Measurements from ENCODE around the gene PDE7B.

PDE7B gene

GRCh38 chr6:135922746-135923145 lies 71.2 kb downstream of the PDE7B start:
- CTCF ChIA-PET, result interaction anchor here (1.7 to 6.3 kb wide), 3 partner anchors 13 to 304 kb away, joined by 4 to 37 read pairs (median 25); no protein-coding TSS in a partner anchor
- Histone ChIP-seq H3K27ac (ENCODE audit: extremely low read depth, low read depth, low read length) (no peak overlapping the region), H3K9me3 (ENCODE audit: control insufficient read depth, insufficient read depth, low read depth, low read length) (no peaks in the 10 kb centered on the region), H3K4me1 (ENCODE audit: control insufficient read depth, insufficient read depth, low read length) (peaks cover 7% of the 10 kb centered on the region), H3K36me3 (ENCODE audit: control insufficient read depth in 2 of 2, insufficient read depth in 1 of 2, low read length in 2 of 2) (no peaks in the 10 kb centered on the region), H3K4me3 (ENCODE audit: low read depth, low read length) (no peak overlapping the region)
- POLR2A ChIA-PET, result no interaction called here
- TF ChIP-seq ZSCAN30 (tag by site-specific recombination; IDR thresholded peaks at IDR 0.05), result no peak
- TF ChIP-seq GLIS1 (tag by site-specific recombination; IDR thresholded peaks at IDR 0.05), result no peak
- no peak for TF ChIP-seq ZNF660 (tag by site-specific recombination; IDR thresholded peaks at IDR 0.05)
- no peak for TF ChIP-seq ZNF223 (tag by site-specific recombination; IDR thresholded peaks at IDR 0.05)
- TF ChIP-seq ZNF768 (tag by site-specific recombination; IDR thresholded peaks at IDR 0.05), result no peak
- no peak for TF ChIP-seq GLI4 (tag by site-specific recombination; IDR thresholded peaks at IDR 0.05)
- no peak for TF ChIP-seq ZNF214 (tag by site-specific recombination; IDR thresholded peaks at IDR 0.05; ENCODE audit: borderline replicate concordance)
- no peak for TF ChIP-seq BCL6B (tag by site-specific recombination; IDR thresholded peaks at IDR 0.05)
- TF ChIP-seq ZNF560 (tag by site-specific recombination; IDR thresholded peaks at IDR 0.05; ENCODE audit: borderline replicate concordance), result no peak
- no peak for TF ChIP-seq ZNF677 (tag by site-specific recombination; IDR thresholded peaks at IDR 0.05)
- no peak for TF ChIP-seq ZBTB1 (tag by site-specific recombination; IDR thresholded peaks at IDR 0.05)
- TF ChIP-seq, protein P1, sequence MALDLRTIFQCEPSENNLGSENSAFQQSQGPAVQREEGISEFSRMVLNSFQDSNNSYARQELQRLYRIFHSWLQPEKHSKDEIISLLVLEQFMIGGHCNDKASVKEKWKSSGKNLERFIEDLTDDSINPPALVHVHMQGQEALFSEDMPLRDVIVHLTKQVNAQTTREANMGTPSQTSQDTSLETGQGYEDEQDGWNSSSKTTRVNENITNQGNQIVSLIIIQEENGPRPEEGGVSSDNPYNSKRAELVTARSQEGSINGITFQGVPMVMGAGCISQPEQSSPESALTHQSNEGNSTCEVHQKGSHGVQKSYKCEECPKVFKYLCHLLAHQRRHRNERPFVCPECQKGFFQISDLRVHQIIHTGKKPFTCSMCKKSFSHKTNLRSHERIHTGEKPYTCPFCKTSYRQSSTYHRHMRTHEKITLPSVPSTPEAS (tag by site-specific recombination; IDR thresholded peaks at IDR 0.05), result no peak
- no peak for TF ChIP-seq ZBTB48 (tag by site-specific recombination; IDR thresholded peaks at IDR 0.05)
- TF ChIP-seq RBAK (tag by site-specific recombination; IDR thresholded peaks at IDR 0.05), result no peak
- TF ChIP-seq ZNF777 (tag by site-specific recombination; IDR thresholded peaks at IDR 0.05; ENCODE audit: borderline replicate concordance), result no peak
- no peak for TF ChIP-seq ZNF580 (tag by site-specific recombination; IDR thresholded peaks at IDR 0.05)
- TF ChIP-seq ZBTB7A (tag by site-specific recombination; IDR thresholded peaks at IDR 0.05; ENCODE audit: low read depth), result no peak
- no peak for TF ChIP-seq YY1 (tag by site-specific recombination; IDR thresholded peaks at IDR 0.05)
- TF ChIP-seq, protein P2, sequence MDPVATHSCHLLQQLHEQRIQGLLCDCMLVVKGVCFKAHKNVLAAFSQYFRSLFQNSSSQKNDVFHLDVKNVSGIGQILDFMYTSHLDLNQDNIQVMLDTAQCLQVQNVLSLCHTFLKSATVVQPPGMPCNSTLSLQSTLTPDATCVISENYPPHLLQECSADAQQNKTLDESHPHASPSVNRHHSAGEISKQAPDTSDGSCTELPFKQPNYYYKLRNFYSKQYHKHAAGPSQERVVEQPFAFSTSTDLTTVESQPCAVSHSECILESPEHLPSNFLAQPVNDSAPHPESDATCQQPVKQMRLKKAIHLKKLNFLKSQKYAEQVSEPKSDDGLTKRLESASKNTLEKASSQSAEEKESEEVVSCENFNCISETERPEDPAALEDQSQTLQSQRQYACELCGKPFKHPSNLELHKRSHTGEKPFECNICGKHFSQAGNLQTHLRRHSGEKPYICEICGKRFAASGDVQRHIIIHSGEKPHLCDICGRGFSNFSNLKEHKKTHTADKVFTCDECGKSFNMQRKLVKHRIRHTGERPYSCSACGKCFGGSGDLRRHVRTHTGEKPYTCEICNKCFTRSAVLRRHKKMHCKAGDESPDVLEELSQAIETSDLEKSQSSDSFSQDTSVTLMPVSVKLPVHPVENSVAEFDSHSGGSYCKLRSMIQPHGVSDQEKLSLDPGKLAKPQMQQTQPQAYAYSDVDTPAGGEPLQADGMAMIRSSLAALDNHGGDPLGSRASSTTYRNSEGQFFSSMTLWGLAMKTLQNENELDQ (tag by site-specific recombination; IDR thresholded peaks at IDR 0.05; ENCODE audit: low read depth), result no peak

DNA sequence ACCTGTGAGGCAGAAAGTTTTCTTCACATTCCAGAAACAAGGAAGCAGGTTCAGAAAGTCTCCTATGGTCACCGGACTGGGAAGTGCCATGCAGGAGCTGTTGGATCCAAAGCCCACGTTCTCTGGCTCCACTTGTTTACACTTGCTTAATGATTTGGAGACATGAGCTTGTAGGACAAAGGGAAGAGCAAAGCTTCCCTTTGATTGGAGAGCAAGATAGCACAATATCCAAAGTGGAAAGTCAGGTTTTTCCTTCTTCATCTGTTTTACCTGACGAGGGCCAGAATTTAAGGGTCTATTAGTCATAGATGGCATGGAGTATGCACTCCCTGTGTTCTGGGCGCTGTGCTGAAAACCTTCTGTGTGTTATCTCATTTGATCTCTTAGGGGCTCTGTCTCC lies 81.2 kb downstream of the PDE7B start:
- Histone ChIP-seq H3K4me1 (ENCODE audit: control insufficient read depth, insufficient read depth, low read length) (peaks cover 4% of the 10 kb centered on the region), H3K4me3 (ENCODE audit: low read depth, low read length) (no peak overlapping the region), H3K9me3 (ENCODE audit: control insufficient read depth, insufficient read depth, low read depth, low read length) (no peaks in the 10 kb centered on the region), H3K27ac (ENCODE audit: extremely low read depth, low read depth, low read length) (no peak overlapping the region), H3K36me3 (ENCODE audit: control insufficient read depth in 2 of 2, insufficient read depth in 1 of 2, low read length in 2 of 2) (no peaks in the 10 kb centered on the region)
- TF ChIP-seq ZNF175 (tag by site-specific recombination; IDR thresholded peaks at IDR 0.05), result no peak
- no peak for TF ChIP-seq ZNF112 (tag by site-specific recombination; IDR thresholded peaks at IDR 0.05)
- no peak for TF ChIP-seq GLIS2 (tag by site-specific recombination; IDR thresholded peaks at IDR 0.05)
- TF ChIP-seq ZSCAN30 (tag by site-specific recombination; IDR thresholded peaks at IDR 0.05), result no peak
- TF ChIP-seq ZNF501 (tag by site-specific recombination; IDR thresholded peaks at IDR 0.05), result no peak
- ChIA-PET POLR2A (no interaction called here), CTCF (interaction anchor here (1.5 kb wide), 1 partner anchor 23 kb away, joined by 4 read pairs; no protein-coding TSS in a partner anchor)

Measured in HEK293 (cell line).